Gastroesophageal sphincter (tissue), 4 donors: ENCODE measurements around the gene OR6B3. TPM values are rescaled to one million over a fixed set of nuclear protein-coding genes. Genes with fewer than 3 reads are reported as not detected.

ENCODE experiments used
- ATAC-seq: fragments of 150-250 bp; one replicate; pipeline ENCODE4 v1.9.1; 2016; ENCODE audit warnings: mild to moderate bottlenecking, moderate library complexity
- H3K27ac ChIP-seq, 4 donors: fragments of 200-600 bp; sonication (generic) in 3 of 4; 1 replicate in 3 of 4; 2 replicates in 1 of 4; pipeline ENCODE4 v1.5.1; 2016 to 2019
- H3K27me3 ChIP-seq: fragments of 200-600 bp; sonication (generic); one replicate; pipeline ENCODE4 v1.5.1; 2019
- H3K36me3 ChIP-seq, 2 donors: fragments of 200-600 bp; sonication (generic); one replicate each; pipeline ENCODE4 v1.5.1; 2019; ENCODE audit warnings: control low read depth in 1 of 2
- H3K4me1 ChIP-seq, 3 donors: fragments of 200-600 bp; sonication (generic); 1 replicate in 2 of 3; 2 replicates in 1 of 3; pipeline ENCODE4 v1.5.1; 2016 to 2019; ENCODE audit warnings: control low read depth in 2 of 3
- H3K4me3 ChIP-seq, 2 donors: fragments of 200-600 bp; sonication (generic); one replicate each; pipeline ENCODE4 v1.5.1; 2019; ENCODE audit warnings: mild to moderate bottlenecking in 1 of 2, moderate library complexity in 1 of 2
- H3K9me3 ChIP-seq, 3 donors: fragments of 200-600 bp; sonication (generic); one replicate each; pipeline ENCODE4 v1.5.1; 2017 to 2019; ENCODE audit warnings: control low read depth in 2 of 3
- CTCF ChIP-seq, 4 experiments: fragments of 200-600 bp in 2 of 4; fragments of 450-650 bp in 2 of 4; sonication (generic) in 1 of 4; IDR thresholded peaks; one replicate each; pipeline ENCODE4 v1.5.1; 2017 to 2019; ENCODE audit warnings: antibody characterized with exemption in 4 of 4, mild to moderate bottlenecking in 2 of 4, moderate library complexity in 2 of 4
- EP300 ChIP-seq: sonication (generic); formaldehyde crosslinking; IDR thresholded peaks from one replicate; pipeline ENCODE4 v1.6.1; 2017; ENCODE audit warnings: antibody characterized with exemption, mild to moderate bottlenecking
- POLR2A ChIP-seq, 2 donors: fragments of 450-650 bp; IDR thresholded peaks; one replicate each; pipeline ENCODE4 v1.6.1; 2017; ENCODE audit warnings: antibody characterized with exemption in 2 of 2, mild to moderate bottlenecking in 2 of 2, moderate library complexity in 1 of 2
- POLR2AphosphoS5 ChIP-seq: sonication (generic); formaldehyde crosslinking; IDR thresholded peaks from one replicate; pipeline ENCODE4 v1.6.1; 2017; ENCODE audit warnings: antibody characterized with exemption
- WGBS, 2 donors: methylation state at CpG; one replicate each; pipeline ENCODE4 v1.1.5; 2018; ENCODE audit warnings: low coverage in 1 of 2; 5-methylcytosine and 5-hydroxymethylcytosine counted together
- total RNA-seq, 4 donors: library from RNA; depleted of rRNA; stranded (reverse); fragments of >200 nt; gene quantifications; one replicate each; pipeline ENCODE4 v1.1.0, GENCODE V29; 2016

The OR6B3 gene
- not detected for total RNA-seq

GRCh38 chr2:240053173-240054155 lies at the start of gene OR6B3:
OR6B3 (minus strand) TSS chr2:240053521.
- no peak for TF ChIP-seq CTCF (IDR thresholded peaks at IDR 0.05)
- TF ChIP-seq POLR2AphosphoS5, result no peak
- WGBS, 2 donors, result 48 to 54% methylated on average over 8 to 27 of the region's 28 CpGs
- Histone ChIP-seq H3K4me1 (no peaks in the 10 kb centered on the region), H3K36me3 (no peaks in the 10 kb centered on the region), H3K4me3 (no peak within 1 kb of the TSS), H3K27me3 (peaks cover 89% of the 10 kb centered on the region), H3K9me3 (no peaks in the 10 kb centered on the region), H3K27ac (no peak within 1 kb of the TSS)
- ATAC-seq, result no peak

- no peak for TF ChIP-seq CTCF (IDR thresholded peaks at IDR 0.05)
- TF ChIP-seq EP300, result no peak
- no peak for TF ChIP-seq POLR2AphosphoS5
- TF ChIP-seq POLR2A (IDR thresholded peaks at IDR 0.05), result no peak
- no peaks in the 10 kb centered on the region for H3K36me3 ChIP-seq
- H3K27ac ChIP-seq, result no peak overlapping the region
- no peak for ATAC-seq
- no peak overlapping the region for H3K4me3 ChIP-seq
- H3K4me1 ChIP-seq, result no peaks in the 10 kb centered on the region
- H3K9me3 ChIP-seq, result peaks cover 0 to 45% (median 0%) of the 10 kb centered on the region in 3 donors
- H3K27me3 ChIP-seq, result peaks cover 80% of the 10 kb centered on the region
- 74 to 77% methylated on average over 2 of the region's 2 CpGs for WGBS, 2 donors
Observed at GRCh38 chr2:240098349-240098748, 45.0 kb upstream of the OR6B3 start.

GRCh38 chr2:240095556-240096523 lies 42.5 kb upstream of the OR6B3 start:
- no peak overlapping the region for H3K27ac ChIP-seq
- no peak for ATAC-seq
- H3K9me3 ChIP-seq, result peaks cover 0 to 54% (median 0%) of the 10 kb centered on the region in 3 donors
- no peaks in the 10 kb centered on the region for H3K4me1 ChIP-seq
- peaks cover 93% of the 10 kb centered on the region for H3K27me3 ChIP-seq
- H3K36me3 ChIP-seq, result no peaks in the 10 kb centered on the region
- TF ChIP-seq POLR2A (IDR thresholded peaks at IDR 0.05) (no peak), EP300 (no peak), POLR2AphosphoS5 (no peak), CTCF (IDR thresholded peaks at IDR 0.05) (no peak)
- 0% methylated on average over 1 of the region's 43 CpGs; no CpG with 5 or more reads in 1 of the 2 donors for WGBS, 2 donors
- H3K4me3 ChIP-seq, result no peak overlapping the region

- H3K27ac ChIP-seq, result no peak overlapping the region
- H3K9me3 ChIP-seq, result peaks cover 0 to 39% (median 0%) of the 10 kb centered on the region in 3 donors
- no peak for TF ChIP-seq CTCF (IDR thresholded peaks at IDR 0.05)
- TF ChIP-seq POLR2AphosphoS5, result no peak
- no peak for TF ChIP-seq POLR2A (IDR thresholded peaks at IDR 0.05)
- TF ChIP-seq EP300, result no peak
- H3K4me3 ChIP-seq, result no peak overlapping the region
- no peak for ATAC-seq
- H3K27me3 ChIP-seq, result peaks cover 41% of the 10 kb centered on the region
- no peaks in the 10 kb centered on the region for H3K36me3 ChIP-seq
- H3K4me1 ChIP-seq, result no peaks in the 10 kb centered on the region
- WGBS, 2 donors, result 68 to 80% methylated on average over 1 to 4 of the region's 5 CpGs
Observed at GRCh38 chr2:240089306-240089705, 36.0 kb upstream of the OR6B3 start.
